HCT116 (cell line): ENCODE results near the gene ORMDL3.

Source experiments
- EGR1 ChIP-seq: IDR thresholded peaks from 2 replicates; pipeline ENCODE4 v1.6.1; 2012; ENCODE audit warnings: low read depth
- EZH2phosphoT487 ChIP-seq: fragments of 200-600 bp; IDR thresholded peaks from 2 replicates; pipeline ENCODE4 v1.6.1; 2018; ENCODE audit warnings: antibody characterized with exemption, borderline replicate concordance
- FOSL1 ChIP-seq: IDR thresholded peaks from 2 replicates; pipeline ENCODE4 v1.6.1; 2012; ENCODE audit warnings: low read depth
- POLR2A ChIP-seq: IDR thresholded peaks from 2 replicates; pipeline ENCODE4 v1.7.0; 2011; ENCODE audit warnings: borderline replicate concordance; ENCODE audit not compliant: insufficient read depth, insufficient read length; ENCODE audit errors: extremely low read depth
- TCF7L2 ChIP-seq: IDR thresholded peaks from 2 replicates; pipeline ENCODE4 v1.7.0; 2011; ENCODE audit warnings: borderline replicate concordance, inconsistent platforms; ENCODE audit not compliant: insufficient read depth, insufficient read length; ENCODE audit errors: extremely low read depth
- TF ChIP-seq, protein P1 (sequence below), 3 experiments: fragments of 200-600 bp in 1 of 3; sonication (generic) in 1 of 3; IDR thresholded peaks in 2 of 3; conservative IDR thresholded peaks in 1 of 3; 2 replicates each; pipeline ENCODE4 v1.5.1; 2012 to 2017; ENCODE audit warnings: low read depth in 2 of 3, low read length in 2 of 3, antibody characterized with exemption in 1 of 3, borderline replicate concordance in 1 of 3, control low read depth in 1 of 3, mild to moderate bottlenecking in 1 of 3, mixed read lengths in 1 of 3, mixed run types in 1 of 3, moderate library complexity in 1 of 3; ENCODE audit not compliant: insufficient read depth in 1 of 3
- TF ChIP-seq, protein P2 (sequence below): IDR thresholded peaks from 2 replicates; pipeline ENCODE4 v1.6.1; 2012
- TF ChIP-seq, protein P3 (sequence below): IDR thresholded peaks from 2 replicates; pipeline ENCODE4 v1.6.1; 2012; ENCODE audit warnings: low read depth

DNA sequence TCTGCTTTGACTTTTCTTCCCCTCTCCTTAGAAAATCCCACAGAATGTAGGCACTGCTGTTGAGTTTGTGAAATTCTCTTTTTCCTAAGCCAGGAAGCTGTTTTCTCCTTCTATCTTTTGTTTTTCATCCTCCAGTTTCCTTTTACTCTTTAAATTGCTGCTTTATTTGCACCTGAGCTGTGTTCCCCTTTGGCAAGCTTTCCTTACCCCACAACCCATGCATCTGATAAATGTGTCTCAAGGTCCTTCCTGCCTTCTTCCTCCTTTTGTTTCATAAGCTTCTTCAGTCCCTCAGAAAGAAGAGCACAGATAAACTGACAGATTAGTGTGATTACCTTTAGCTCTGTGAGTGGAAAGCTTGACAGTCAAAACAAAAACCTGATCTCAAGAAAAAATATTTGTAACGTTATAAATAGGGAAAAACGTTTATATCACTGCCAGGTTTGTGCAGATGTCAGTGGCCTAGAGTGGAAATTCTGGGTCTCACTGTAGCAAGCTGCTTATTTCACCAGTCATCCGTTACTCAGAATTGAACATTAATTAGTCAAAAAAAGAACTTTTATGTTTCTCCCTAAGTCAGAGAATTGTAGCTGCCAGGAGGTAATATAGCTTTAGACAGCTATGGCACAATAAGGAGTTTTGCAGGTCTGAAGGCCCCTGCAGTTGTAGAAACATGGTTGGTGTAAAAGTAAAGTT, 32.6 kb downstream of the ORMDL3 start:
- TF ChIP-seq, protein P1, sequence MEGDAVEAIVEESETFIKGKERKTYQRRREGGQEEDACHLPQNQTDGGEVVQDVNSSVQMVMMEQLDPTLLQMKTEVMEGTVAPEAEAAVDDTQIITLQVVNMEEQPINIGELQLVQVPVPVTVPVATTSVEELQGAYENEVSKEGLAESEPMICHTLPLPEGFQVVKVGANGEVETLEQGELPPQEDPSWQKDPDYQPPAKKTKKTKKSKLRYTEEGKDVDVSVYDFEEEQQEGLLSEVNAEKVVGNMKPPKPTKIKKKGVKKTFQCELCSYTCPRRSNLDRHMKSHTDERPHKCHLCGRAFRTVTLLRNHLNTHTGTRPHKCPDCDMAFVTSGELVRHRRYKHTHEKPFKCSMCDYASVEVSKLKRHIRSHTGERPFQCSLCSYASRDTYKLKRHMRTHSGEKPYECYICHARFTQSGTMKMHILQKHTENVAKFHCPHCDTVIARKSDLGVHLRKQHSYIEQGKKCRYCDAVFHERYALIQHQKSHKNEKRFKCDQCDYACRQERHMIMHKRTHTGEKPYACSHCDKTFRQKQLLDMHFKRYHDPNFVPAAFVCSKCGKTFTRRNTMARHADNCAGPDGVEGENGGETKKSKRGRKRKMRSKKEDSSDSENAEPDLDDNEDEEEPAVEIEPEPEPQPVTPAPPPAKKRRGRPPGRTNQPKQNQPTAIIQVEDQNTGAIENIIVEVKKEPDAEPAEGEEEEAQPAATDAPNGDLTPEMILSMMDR (IDR thresholded peaks at IDR 0.05 in 2 of 3, conservative IDR thresholded peaks at IDR 0.05 in 1 of 3; ENCODE audit: borderline replicate concordance in 1 of 3, insufficient read depth in 1 of 3, low read depth in 2 of 3, low read length in 2 of 3): no peak
- no peak for TF ChIP-seq EGR1
- TF ChIP-seq EZH2phosphoT487: no peak
- no peak for TF ChIP-seq POLR2A
- TF ChIP-seq, protein P2, sequence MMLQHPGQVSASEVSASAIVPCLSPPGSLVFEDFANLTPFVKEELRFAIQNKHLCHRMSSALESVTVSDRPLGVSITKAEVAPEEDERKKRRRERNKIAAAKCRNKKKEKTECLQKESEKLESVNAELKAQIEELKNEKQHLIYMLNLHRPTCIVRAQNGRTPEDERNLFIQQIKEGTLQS: no peak
- no peak for TF ChIP-seq TCF7L2
- TF ChIP-seq, protein P3, sequence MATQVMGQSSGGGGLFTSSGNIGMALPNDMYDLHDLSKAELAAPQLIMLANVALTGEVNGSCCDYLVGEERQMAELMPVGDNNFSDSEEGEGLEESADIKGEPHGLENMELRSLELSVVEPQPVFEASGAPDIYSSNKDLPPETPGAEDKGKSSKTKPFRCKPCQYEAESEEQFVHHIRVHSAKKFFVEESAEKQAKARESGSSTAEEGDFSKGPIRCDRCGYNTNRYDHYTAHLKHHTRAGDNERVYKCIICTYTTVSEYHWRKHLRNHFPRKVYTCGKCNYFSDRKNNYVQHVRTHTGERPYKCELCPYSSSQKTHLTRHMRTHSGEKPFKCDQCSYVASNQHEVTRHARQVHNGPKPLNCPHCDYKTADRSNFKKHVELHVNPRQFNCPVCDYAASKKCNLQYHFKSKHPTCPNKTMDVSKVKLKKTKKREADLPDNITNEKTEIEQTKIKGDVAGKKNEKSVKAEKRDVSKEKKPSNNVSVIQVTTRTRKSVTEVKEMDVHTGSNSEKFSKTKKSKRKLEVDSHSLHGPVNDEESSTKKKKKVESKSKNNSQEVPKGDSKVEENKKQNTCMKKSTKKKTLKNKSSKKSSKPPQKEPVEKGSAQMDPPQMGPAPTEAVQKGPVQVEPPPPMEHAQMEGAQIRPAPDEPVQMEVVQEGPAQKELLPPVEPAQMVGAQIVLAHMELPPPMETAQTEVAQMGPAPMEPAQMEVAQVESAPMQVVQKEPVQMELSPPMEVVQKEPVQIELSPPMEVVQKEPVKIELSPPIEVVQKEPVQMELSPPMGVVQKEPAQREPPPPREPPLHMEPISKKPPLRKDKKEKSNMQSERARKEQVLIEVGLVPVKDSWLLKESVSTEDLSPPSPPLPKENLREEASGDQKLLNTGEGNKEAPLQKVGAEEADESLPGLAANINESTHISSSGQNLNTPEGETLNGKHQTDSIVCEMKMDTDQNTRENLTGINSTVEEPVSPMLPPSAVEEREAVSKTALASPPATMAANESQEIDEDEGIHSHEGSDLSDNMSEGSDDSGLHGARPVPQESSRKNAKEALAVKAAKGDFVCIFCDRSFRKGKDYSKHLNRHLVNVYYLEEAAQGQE: no peak
- no peak for TF ChIP-seq FOSL1
